Gastroesophageal sphincter (tissue), 4 donors: ENCODE measurements around the gene ANKRD13D. TPM values are rescaled to one million over a fixed set of nuclear protein-coding genes. Genes with fewer than 3 reads are reported as not detected.

Experiments used
- ATAC-seq: fragments of 150-250 bp; one replicate; pipeline ENCODE4 v1.9.1; 2016; ENCODE audit warnings: mild to moderate bottlenecking, moderate library complexity
- H3K27ac ChIP-seq, 4 donors: fragments of 200-600 bp; sonication (generic) in 3 of 4; 1 replicate in 3 of 4; 2 replicates in 1 of 4; pipeline ENCODE4 v1.5.1; 2016 to 2019
- H3K27me3 ChIP-seq: fragments of 200-600 bp; sonication (generic); one replicate; pipeline ENCODE4 v1.5.1; 2019
- H3K36me3 ChIP-seq, 2 donors: fragments of 200-600 bp; sonication (generic); one replicate each; pipeline ENCODE4 v1.5.1; 2019; ENCODE audit warnings: control low read depth in 1 of 2
- H3K4me1 ChIP-seq, 3 donors: fragments of 200-600 bp; sonication (generic); 1 replicate in 2 of 3; 2 replicates in 1 of 3; pipeline ENCODE4 v1.5.1; 2016 to 2019; ENCODE audit warnings: control low read depth in 2 of 3
- H3K4me3 ChIP-seq, 2 donors: fragments of 200-600 bp; sonication (generic); one replicate each; pipeline ENCODE4 v1.5.1; 2019; ENCODE audit warnings: mild to moderate bottlenecking in 1 of 2, moderate library complexity in 1 of 2
- H3K9me3 ChIP-seq, 3 donors: fragments of 200-600 bp; sonication (generic); one replicate each; pipeline ENCODE4 v1.5.1; 2017 to 2019; ENCODE audit warnings: control low read depth in 2 of 3
- EP300 ChIP-seq: sonication (generic); formaldehyde crosslinking; IDR thresholded peaks from one replicate; pipeline ENCODE4 v1.6.1; 2017; ENCODE audit warnings: antibody characterized with exemption, mild to moderate bottlenecking
- POLR2A ChIP-seq, 2 donors: fragments of 450-650 bp; IDR thresholded peaks; one replicate each; pipeline ENCODE4 v1.6.1; 2017; ENCODE audit warnings: antibody characterized with exemption in 2 of 2, mild to moderate bottlenecking in 2 of 2, moderate library complexity in 1 of 2
- POLR2AphosphoS5 ChIP-seq: sonication (generic); formaldehyde crosslinking; IDR thresholded peaks from one replicate; pipeline ENCODE4 v1.6.1; 2017; ENCODE audit warnings: antibody characterized with exemption
- WGBS, 2 donors: methylation state at CpG; one replicate each; pipeline ENCODE4 v1.1.5; 2018; ENCODE audit warnings: low coverage in 1 of 2; 5-methylcytosine and 5-hydroxymethylcytosine counted together
- total RNA-seq, 4 donors: library from RNA; depleted of rRNA; stranded (reverse); fragments of >200 nt; gene quantifications; one replicate each; pipeline ENCODE4 v1.1.0, GENCODE V29; 2016
- TF ChIP-seq, protein P1 (sequence below), 4 experiments: fragments of 200-600 bp in 2 of 4; fragments of 450-650 bp in 2 of 4; sonication (generic) in 1 of 4; IDR thresholded peaks; one replicate each; pipeline ENCODE4 v1.5.1; 2017 to 2019; ENCODE audit warnings: antibody characterized with exemption in 4 of 4, mild to moderate bottlenecking in 2 of 4, moderate library complexity in 2 of 4

ANKRD13D gene
- total RNA-seq, 4 donors from 2014 or later: 25.6 to 61.6 (median 32.3) TPM

GRCh38 chr11:67306769-67307544 is 17.9 kb downstream of the ANKRD13D start:
- H3K4me3 ChIP-seq: no peak overlapping the region
- H3K27ac ChIP-seq: no peak overlapping the region
- H3K27me3 ChIP-seq: no peaks in the 10 kb centered on the region
- peaks cover 0 to 33% (median 18%) of the 10 kb centered on the region in 3 donors for H3K4me1 ChIP-seq
- no peak for ATAC-seq
- H3K36me3 ChIP-seq: peaks cover 0 to 59% of the 10 kb centered on the region in 2 donors
- no peaks in the 10 kb centered on the region for H3K9me3 ChIP-seq
- WGBS, 2 donors: 71% methylated on average over 2 of the region's 19 CpGs; no CpG with 5 or more reads in 1 of the 2 donors
- TF ChIP-seq, protein P1, sequence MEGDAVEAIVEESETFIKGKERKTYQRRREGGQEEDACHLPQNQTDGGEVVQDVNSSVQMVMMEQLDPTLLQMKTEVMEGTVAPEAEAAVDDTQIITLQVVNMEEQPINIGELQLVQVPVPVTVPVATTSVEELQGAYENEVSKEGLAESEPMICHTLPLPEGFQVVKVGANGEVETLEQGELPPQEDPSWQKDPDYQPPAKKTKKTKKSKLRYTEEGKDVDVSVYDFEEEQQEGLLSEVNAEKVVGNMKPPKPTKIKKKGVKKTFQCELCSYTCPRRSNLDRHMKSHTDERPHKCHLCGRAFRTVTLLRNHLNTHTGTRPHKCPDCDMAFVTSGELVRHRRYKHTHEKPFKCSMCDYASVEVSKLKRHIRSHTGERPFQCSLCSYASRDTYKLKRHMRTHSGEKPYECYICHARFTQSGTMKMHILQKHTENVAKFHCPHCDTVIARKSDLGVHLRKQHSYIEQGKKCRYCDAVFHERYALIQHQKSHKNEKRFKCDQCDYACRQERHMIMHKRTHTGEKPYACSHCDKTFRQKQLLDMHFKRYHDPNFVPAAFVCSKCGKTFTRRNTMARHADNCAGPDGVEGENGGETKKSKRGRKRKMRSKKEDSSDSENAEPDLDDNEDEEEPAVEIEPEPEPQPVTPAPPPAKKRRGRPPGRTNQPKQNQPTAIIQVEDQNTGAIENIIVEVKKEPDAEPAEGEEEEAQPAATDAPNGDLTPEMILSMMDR (IDR thresholded peaks at IDR 0.05): no peak
- TF ChIP-seq POLR2A (IDR thresholded peaks at IDR 0.05) (no peak), EP300 (no peak), POLR2AphosphoS5 (no peak)

DNA sequence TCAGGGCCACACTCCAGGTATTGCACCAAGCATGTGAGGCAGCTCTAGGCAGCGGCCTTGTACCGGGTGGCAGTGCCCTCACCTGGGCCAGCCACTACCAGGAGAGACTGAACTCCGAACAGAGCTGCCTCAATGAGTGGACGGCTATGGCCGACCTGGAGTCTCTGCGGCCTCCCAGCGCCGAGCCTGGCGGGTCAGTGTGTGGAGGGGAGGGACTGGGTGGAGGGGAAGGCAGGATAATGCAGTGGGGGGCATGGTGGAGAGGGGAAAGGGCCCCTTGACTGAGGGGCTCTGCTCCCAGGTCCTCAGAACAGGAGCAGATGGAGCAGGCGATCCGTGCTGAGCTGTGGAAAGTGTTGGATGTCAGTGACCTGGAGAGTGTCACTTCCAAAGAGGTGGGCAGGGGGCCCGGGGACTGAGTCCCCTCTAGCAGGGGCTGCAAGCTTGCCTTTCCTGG is 18.5 kb downstream of the ANKRD13D start:
- Histone ChIP-seq H3K36me3 (peaks cover 0 to 55% of the 10 kb centered on the region in 2 donors), H3K27ac (no peak overlapping the region), H3K4me3 (no peak overlapping the region), H3K9me3 (no peaks in the 10 kb centered on the region), H3K27me3 (no peaks in the 10 kb centered on the region), H3K4me1 (peaks cover 0 to 27% (median 12%) of the 10 kb centered on the region in 3 donors)
- 83 to 100% methylated on average over 3 to 6 of the region's 12 CpGs for WGBS, 2 donors
- no peak for ATAC-seq
- TF ChIP-seq POLR2AphosphoS5 (no peak), POLR2A (IDR thresholded peaks at IDR 0.05) (no peak), EP300 (no peak)
- TF ChIP-seq, protein P1 (IDR thresholded peaks at IDR 0.05): no peak

DNA sequence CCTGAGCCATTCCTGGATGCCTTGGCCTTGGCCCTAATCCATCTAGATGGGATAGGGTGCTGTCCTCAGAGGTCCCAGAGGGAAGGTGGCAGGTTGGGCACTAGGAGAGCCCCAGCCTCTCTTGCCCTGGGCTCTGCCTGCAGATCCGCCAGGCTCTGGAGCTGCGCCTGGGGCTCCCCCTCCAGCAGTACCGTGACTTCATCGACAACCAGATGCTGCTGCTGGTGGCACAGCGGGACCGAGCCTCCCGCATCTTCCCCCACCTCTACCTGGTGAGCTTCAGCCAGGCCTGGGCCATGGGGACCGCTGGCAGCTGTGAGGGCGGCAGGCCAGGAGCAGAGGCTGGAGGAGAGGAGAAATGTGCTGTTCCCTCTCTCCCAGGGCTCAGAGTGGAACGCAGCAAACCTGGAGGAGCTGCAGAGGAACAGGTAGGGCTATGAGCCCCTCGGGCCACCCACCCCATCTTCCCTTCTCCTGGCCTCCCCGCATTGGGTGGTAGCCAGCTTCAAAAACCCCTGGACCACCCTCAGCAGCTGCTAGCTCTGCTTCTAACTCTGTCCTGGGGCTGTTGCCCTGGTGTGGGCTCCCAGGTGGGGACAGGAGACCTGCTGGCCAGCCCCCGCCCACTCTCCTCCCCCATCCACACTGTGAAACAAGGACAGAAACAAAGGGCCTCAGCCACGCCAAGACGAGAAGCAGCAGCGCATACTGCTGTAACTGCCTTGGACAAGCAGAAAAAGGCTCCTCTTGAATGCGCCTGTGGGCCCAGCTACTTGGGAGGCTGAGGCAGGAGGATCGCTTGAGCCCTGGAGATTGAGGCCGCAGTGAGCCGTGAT is 19.1 kb downstream of the ANKRD13D start:
- no peaks in the 10 kb centered on the region for H3K9me3 ChIP-seq
- peaks cover 0 to 55% of the 10 kb centered on the region in 2 donors for H3K36me3 ChIP-seq
- H3K4me1 ChIP-seq: peaks cover 0 to 20% (median 9%) of the 10 kb centered on the region in 3 donors
- WGBS, 2 donors: 100% methylated on average over 1 of the region's 20 CpGs
- TF ChIP-seq, protein P1 (IDR thresholded peaks at IDR 0.05): no peak
- no peak for TF ChIP-seq EP300
- TF ChIP-seq POLR2A (IDR thresholded peaks at IDR 0.05): no peak
- no peak for TF ChIP-seq POLR2AphosphoS5
- no peak for ATAC-seq
- H3K27ac ChIP-seq: no peak overlapping the region
- H3K27me3 ChIP-seq: no peaks in the 10 kb centered on the region
- no peak overlapping the region for H3K4me3 ChIP-seq

DNA sequence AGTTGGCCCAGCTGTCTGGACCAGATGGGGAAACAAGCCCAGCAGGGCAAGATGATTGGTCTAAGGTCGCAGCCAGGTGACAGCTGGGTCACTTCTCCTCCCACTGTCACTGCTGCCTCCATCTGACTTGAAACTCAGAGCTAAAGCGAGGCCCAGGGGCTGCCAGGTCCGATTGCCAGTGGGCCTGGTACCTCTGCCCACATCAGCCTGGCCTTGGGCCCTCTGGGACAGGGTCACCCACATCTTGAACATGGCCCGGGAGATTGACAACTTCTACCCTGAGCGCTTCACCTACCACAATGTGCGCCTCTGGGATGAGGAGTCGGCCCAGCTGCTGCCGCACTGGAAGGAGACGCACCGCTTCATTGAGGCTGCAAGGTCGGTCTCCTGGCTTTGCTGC is 20.1 kb downstream of the ANKRD13D start:
- H3K27ac ChIP-seq: no peak overlapping the region
- no peak overlapping the region for H3K4me3 ChIP-seq
- peaks cover 0 to 55% of the 10 kb centered on the region in 2 donors for H3K36me3 ChIP-seq
- H3K9me3 ChIP-seq: no peaks in the 10 kb centered on the region
- ATAC-seq: no peak
- WGBS, 2 donors: no CpG with 5 or more reads among the region's 11 CpGs
- no peaks in the 10 kb centered on the region for H3K27me3 ChIP-seq
- peaks cover 0 to 14% (median 7%) of the 10 kb centered on the region in 3 donors for H3K4me1 ChIP-seq
- TF ChIP-seq, protein P1 (IDR thresholded peaks at IDR 0.05): no peak
- TF ChIP-seq POLR2AphosphoS5 (no peak), EP300 (no peak), POLR2A (IDR thresholded peaks at IDR 0.05) (no peak)
